Sigmoid colon (tissue), 4 donors: ENCODE data around the gene OSBPL5.

ENCODE experiments used
- CTCF ChIP-seq, 4 experiments: fragments of 450-650 bp in 3 of 4; fragments of 200-600 bp in 1 of 4; IDR thresholded peaks; one replicate each; pipeline ENCODE4 v1.5.1; 2016 to 2019; ENCODE audit warnings: antibody characterized with exemption in 4 of 4, mild to moderate bottlenecking in 3 of 4, moderate library complexity in 2 of 4
- EP300 ChIP-seq, 4 donors: sonication (generic); formaldehyde crosslinking; IDR thresholded peaks; one replicate each; pipeline ENCODE4 v1.6.1; 2017; ENCODE audit warnings: antibody characterized with exemption in 4 of 4
- POLR2A ChIP-seq, 2 donors: fragments of 450-650 bp; IDR thresholded peaks; one replicate each; pipeline ENCODE4 v1.6.1; 2016; ENCODE audit warnings: antibody characterized with exemption in 2 of 2, mild to moderate bottlenecking in 2 of 2, moderate library complexity in 2 of 2
- POLR2AphosphoS5 ChIP-seq, 4 donors: sonication (generic); formaldehyde crosslinking; IDR thresholded peaks; one replicate each; pipeline ENCODE4 v1.6.1; 2017; ENCODE audit warnings: antibody characterized with exemption in 4 of 4

GRCh38 chr11:3044915-3045314 lies 120.2 kb downstream of the OSBPL5 start:
- no peak for TF ChIP-seq POLR2A (IDR thresholded peaks at IDR 0.05)
- no peak for TF ChIP-seq CTCF (IDR thresholded peaks at IDR 0.05)
- no peak for TF ChIP-seq POLR2AphosphoS5 (IDR thresholded peaks at IDR 0.05)
- no peak for TF ChIP-seq EP300 (IDR thresholded peaks at IDR 0.05)
